GM21786 (cell line): ENCODE measurements around the gene EXOC1.
"Not testable (repeated sequence)": the region's sequence is repeated elsewhere in the genome, so short reads cannot be mapped to it uniquely, and the experiment has no call there.

Source experiments
- ATAC-seq: cut with Tn5 transposase; IDR thresholded peaks from one replicate; pipeline ENCODE4 v1.9.1; 2021; ENCODE audit not compliant: unreplicated experiment

EXOC1 gene

GRCh38 chr4:55853484-55854046 lies at the start of gene EXOC1:
EXOC1 (plus strand) TSS chr4:55853648; CDS start chr4:55858324, 4,676 bp downstream.
- ATAC-seq, result peak; percentile 98

- ATAC-seq, result no peak
Observed at GRCh38 chr4:55807556-55807955, 45.9 kb upstream of the EXOC1 start.

GRCh38 chr4:55808186-55808585 lies 45.3 kb upstream of the EXOC1 start:
- ATAC-seq, result no peak

- ATAC-seq, result no peak
Observed at GRCh38 chr4:55808632-55809031, 44.8 kb upstream of the EXOC1 start.

GRCh38 chr4:55817691-55818090 lies 35.8 kb upstream of the EXOC1 start:
- ATAC-seq, result no peak

GRCh38 chr4:55819634-55820033 lies 33.8 kb upstream of the EXOC1 start, which contains the start of gene EXOC1L:
EXOC1L (plus strand) TSS chr4:55819790; CDS start chr4:55820027, 237 bp downstream.
- ATAC-seq, result no peak

- ATAC-seq, result no peak
Observed at GRCh38 chr4:55820279-55820678, 33.2 kb upstream of the EXOC1 start.

- ATAC-seq, result no peak
Observed at GRCh38 chr4:55822329-55822728, 31.1 kb upstream of the EXOC1 start.

GRCh38 chr4:55824865-55825264 lies 28.6 kb upstream of the EXOC1 start:
- ATAC-seq, result no peak

- no peak for ATAC-seq
Observed at GRCh38 chr4:55826986-55827385, 26.5 kb upstream of the EXOC1 start.

GRCh38 chr4:55827582-55827981 lies 25.9 kb upstream of the EXOC1 start:
- no peak for ATAC-seq

GRCh38 chr4:55830048-55830447 lies 23.4 kb upstream of the EXOC1 start:
- no peak for ATAC-seq

- no peak for ATAC-seq
Observed at GRCh38 chr4:55830716-55831115, 22.7 kb upstream of the EXOC1 start.

- ATAC-seq, result no peak
Observed at GRCh38 chr4:55834086-55834795, 19.2 kb upstream of the EXOC1 start.

GRCh38 chr4:55837903-55838302 lies 15.5 kb upstream of the EXOC1 start:
- no peak for ATAC-seq

GRCh38 chr4:55838356-55838755 lies 15.1 kb upstream of the EXOC1 start:
- ATAC-seq, result no peak

GRCh38 chr4:55838952-55839351 lies 14.5 kb upstream of the EXOC1 start:
- no peak for ATAC-seq

- ATAC-seq, result no peak
Observed at GRCh38 chr4:55840956-55841355, 12.5 kb upstream of the EXOC1 start.

GRCh38 chr4:55841373-55842239 lies 11.8 kb upstream of the EXOC1 start:
- ATAC-seq, result not testable (repeated sequence)

GRCh38 chr4:55842312-55842711 lies 11.1 kb upstream of the EXOC1 start:
- ATAC-seq, result not testable (repeated sequence)

- no peak for ATAC-seq
Observed at GRCh38 chr4:55849724-55850123, 3.7 kb upstream of the EXOC1 start.

- ATAC-seq, result no peak
Observed at GRCh38 chr4:55851885-55852284, 1.6 kb upstream of the EXOC1 start.
